Endothelial cell (in vitro differentiated cells): ENCODE data around the gene SGPL1. TPM values are rescaled to one million over a fixed set of nuclear protein-coding genes. Genes with fewer than 3 reads are reported as not detected.

ENCODE experiments used
- DNase-seq: peaks from one replicate; pipeline ENCODE4 v3.0.0; 2021; ENCODE audit warnings: low spot score
- H3K27ac Mint-ChIP-seq: one replicate; pipeline ENCODE4 v1.8.0; 2021; ENCODE audit warnings: mixed read lengths, inconsistent platforms; ENCODE audit not compliant: unreplicated experiment
- H3K27me3 Mint-ChIP-seq: one replicate; pipeline ENCODE4 v1.8.0; 2021; ENCODE audit warnings: mild to moderate bottlenecking, moderate library complexity, mixed read lengths, inconsistent platforms; ENCODE audit not compliant: unreplicated experiment
- H3K36me3 Mint-ChIP-seq: one replicate; pipeline ENCODE4 v1.8.0; 2021; ENCODE audit warnings: mild to moderate bottlenecking, low read depth, mixed read lengths, inconsistent platforms; ENCODE audit not compliant: unreplicated experiment
- H3K4me1 Mint-ChIP-seq: one replicate; pipeline ENCODE4 v1.8.0; 2021; ENCODE audit warnings: mild to moderate bottlenecking, mixed read lengths, inconsistent platforms; ENCODE audit not compliant: unreplicated experiment
- H3K4me3 Mint-ChIP-seq: one replicate; pipeline ENCODE4 v1.8.0; 2021; ENCODE audit warnings: mild to moderate bottlenecking, mixed read lengths, inconsistent platforms; ENCODE audit not compliant: unreplicated experiment
- H3K9me3 Mint-ChIP-seq: one replicate; pipeline ENCODE4 v1.8.0; 2021; ENCODE audit warnings: mixed read lengths, inconsistent platforms; ENCODE audit not compliant: unreplicated experiment
- total RNA-seq: library from RNA; stranded (reverse); fragmentation: NEBNext Ultra II Directional; extraction: Animal tissue kit (Norgen Biotek cat#: 25700); gene quantifications from one replicate; pipeline ENCODE4 v1.2.1, GENCODE V29; 2021; ENCODE audit not compliant: unreplicated experiment
- TF ChIP-seq, protein P1 (sequence below): fragments of 200-600 bp; sonication (generic); IDR thresholded peaks from one replicate; pipeline ENCODE4 v1.5.0; 2021; ENCODE audit warnings: antibody characterized with exemption; ENCODE audit not compliant: unreplicated experiment

Gene SGPL1
- total RNA-seq, 1 donor from 2014 or later: 59.0 TPM

DNA sequence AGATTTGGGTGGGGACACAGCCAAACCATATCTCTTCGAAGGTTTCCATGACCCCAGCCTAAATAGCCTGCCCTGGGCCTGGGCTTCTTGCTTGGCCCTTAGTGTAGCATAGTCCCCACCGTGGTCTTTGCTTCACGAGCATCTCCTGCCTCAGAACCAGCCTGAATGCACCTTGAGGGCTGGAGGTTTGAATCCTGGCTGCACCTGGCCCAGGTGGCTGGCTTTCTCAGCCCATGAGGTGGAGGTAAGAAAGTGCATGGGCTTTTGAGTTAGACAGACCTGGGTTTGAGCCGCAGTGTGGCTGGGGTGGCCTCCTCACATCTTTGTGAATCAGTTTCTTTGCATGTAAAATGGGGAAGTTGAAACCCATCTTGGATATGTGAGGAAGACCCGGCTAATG, 96.8 kb downstream of the SGPL1 start:
- TF ChIP-seq, protein P1, sequence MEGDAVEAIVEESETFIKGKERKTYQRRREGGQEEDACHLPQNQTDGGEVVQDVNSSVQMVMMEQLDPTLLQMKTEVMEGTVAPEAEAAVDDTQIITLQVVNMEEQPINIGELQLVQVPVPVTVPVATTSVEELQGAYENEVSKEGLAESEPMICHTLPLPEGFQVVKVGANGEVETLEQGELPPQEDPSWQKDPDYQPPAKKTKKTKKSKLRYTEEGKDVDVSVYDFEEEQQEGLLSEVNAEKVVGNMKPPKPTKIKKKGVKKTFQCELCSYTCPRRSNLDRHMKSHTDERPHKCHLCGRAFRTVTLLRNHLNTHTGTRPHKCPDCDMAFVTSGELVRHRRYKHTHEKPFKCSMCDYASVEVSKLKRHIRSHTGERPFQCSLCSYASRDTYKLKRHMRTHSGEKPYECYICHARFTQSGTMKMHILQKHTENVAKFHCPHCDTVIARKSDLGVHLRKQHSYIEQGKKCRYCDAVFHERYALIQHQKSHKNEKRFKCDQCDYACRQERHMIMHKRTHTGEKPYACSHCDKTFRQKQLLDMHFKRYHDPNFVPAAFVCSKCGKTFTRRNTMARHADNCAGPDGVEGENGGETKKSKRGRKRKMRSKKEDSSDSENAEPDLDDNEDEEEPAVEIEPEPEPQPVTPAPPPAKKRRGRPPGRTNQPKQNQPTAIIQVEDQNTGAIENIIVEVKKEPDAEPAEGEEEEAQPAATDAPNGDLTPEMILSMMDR: no peak
- H3K4me3 Mint-ChIP-seq: no peak overlapping the region
- H3K9me3 Mint-ChIP-seq: no peaks in the 10 kb centered on the region
- peaks cover 3% of the 10 kb centered on the region for H3K27me3 Mint-ChIP-seq
- no peak for DNase-seq
- peaks cover 5% of the 10 kb centered on the region for H3K36me3 Mint-ChIP-seq
- peaks cover 9% of the 10 kb centered on the region for H3K4me1 Mint-ChIP-seq
- H3K27ac Mint-ChIP-seq: no peak overlapping the region

DNA sequence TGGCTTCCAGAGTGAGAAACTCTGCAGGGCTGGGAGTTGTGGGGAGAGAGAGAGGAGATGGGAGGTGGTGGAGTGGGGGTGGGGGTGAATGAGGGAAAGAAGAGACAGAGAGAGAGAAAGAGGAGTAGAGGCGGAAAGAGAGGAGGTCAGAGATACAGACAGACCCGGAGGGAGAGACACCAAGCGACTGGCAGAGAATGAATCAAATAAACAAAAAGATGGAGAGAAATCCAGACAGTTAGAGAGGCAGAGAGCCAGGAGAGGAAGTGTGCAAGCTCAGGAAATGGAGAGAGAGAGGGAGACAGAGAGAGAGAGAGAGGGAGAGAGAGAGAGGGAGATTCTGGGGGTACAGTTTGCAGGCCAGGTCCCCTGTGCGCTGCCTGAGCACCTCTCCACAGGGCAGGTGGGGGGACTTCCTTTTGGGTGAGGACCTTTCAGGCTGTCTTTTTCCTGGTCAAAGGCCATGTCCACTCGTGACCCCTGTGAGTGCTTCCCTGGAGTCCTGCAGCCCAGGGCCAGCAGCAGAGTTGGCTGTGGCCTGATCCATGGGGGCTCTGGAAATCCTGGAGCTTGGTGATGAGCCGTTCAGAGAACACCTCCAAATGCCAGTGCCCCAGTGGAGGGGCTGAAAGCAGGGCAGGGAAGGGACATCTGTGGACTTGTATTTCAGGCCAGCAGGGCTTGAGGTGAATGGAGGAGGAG, 97.6 kb downstream of the SGPL1 start:
- H3K27me3 Mint-ChIP-seq: peaks cover 3% of the 10 kb centered on the region
- no peak overlapping the region for H3K27ac Mint-ChIP-seq
- H3K4me1 Mint-ChIP-seq: peaks cover 9% of the 10 kb centered on the region
- no peak for DNase-seq
- H3K36me3 Mint-ChIP-seq: peaks cover 5% of the 10 kb centered on the region
- H3K4me3 Mint-ChIP-seq: no peak overlapping the region
- TF ChIP-seq, protein P1: no peak
- H3K9me3 Mint-ChIP-seq: no peaks in the 10 kb centered on the region

DNA sequence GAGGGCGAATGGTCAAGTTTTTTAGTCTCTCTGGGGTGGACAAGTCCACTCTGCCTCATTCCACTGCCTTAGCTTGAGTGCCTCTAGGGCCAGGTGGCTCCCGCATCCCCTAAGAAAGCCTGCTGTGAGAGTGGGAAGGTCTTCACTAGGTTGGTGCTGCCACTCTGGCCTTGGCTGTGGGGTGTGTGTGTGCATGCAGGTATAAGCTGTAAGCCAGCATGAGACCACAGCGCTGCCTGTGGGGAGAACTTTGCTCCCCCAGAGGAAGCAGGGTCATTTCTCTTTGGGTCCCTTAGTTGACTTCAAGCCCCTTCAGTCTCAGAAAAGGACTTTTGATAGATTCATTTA, 98.1 kb downstream of the SGPL1 start:
- DNase-seq: no peak
- Mint-ChIP-seq H3K9me3 (no peaks in the 10 kb centered on the region), H3K4me3 (no peak overlapping the region)

DNA sequence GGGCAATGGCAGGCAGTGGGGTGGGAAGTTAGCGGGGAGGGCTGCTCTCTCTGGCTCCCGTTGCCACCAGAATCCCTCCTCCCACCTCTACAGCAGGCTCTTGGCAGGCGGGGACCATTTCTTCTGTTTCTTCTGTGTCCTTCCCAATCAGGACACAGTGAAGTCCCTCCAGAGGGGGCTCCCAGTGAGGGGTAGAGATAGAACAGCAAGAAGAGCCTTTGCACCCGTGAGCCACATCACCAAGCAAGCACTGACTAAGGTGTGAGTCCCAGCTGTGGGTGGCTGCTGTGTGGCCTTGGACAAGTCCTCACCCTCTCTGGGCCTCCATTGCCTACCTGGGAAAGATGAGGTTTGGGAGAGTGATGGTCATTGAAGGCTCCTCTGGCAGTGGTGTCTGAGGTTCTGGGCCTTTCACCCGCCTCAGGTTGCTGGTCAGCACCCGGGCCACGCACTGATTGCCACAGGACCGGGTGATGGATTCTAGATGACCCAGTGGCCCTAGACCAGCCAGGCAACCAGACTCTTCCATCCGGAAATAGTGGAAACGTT, 98.6 kb downstream of the SGPL1 start:
- no peak for DNase-seq
- peaks cover 2% of the 10 kb centered on the region for H3K4me1 Mint-ChIP-seq
- TF ChIP-seq, protein P1: no peak

More for the DNA sequence above, 98.1 kb downstream of the SGPL1 start:
- Mint-ChIP-seq H3K4me1 (peaks cover 6% of the 10 kb centered on the region), H3K27me3 (peaks cover 3% of the 10 kb centered on the region), H3K36me3 (peaks cover 4% of the 10 kb centered on the region), H3K27ac (no peak overlapping the region)
- TF ChIP-seq, protein P1: no peak

DNA sequence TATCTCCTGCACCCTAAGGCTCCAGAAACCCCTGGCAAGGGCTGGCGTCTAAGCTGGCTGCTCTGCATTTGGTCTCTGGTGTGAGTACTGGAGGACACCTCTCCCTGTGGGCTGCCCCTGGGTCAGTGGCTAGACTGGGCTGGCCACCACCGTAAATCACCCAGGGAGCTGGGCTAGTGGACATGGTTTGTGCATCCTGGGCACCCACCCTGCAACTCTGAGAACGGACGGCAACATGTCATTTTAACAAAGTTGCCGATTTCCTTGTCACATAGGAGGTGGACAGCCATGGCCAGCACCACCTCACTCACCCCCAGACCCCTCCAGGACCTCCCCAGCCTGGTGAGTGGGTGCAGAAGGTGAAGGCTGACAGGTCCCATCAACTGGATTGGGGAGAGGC, 99.5 kb downstream of the SGPL1 start:
- peaks cover 3% of the 10 kb centered on the region for H3K27me3 Mint-ChIP-seq
- TF ChIP-seq, protein P1: no peak
- no peaks in the 10 kb centered on the region for H3K36me3 Mint-ChIP-seq
- no peak for DNase-seq
- no peaks in the 10 kb centered on the region for H3K9me3 Mint-ChIP-seq
- no peak overlapping the region for H3K27ac Mint-ChIP-seq
- no peak overlapping the region for H3K4me3 Mint-ChIP-seq
- peaks cover 2% of the 10 kb centered on the region for H3K4me1 Mint-ChIP-seq

More for the DNA sequence above, 98.6 kb downstream of the SGPL1 start:
- Mint-ChIP-seq H3K36me3 (no peaks in the 10 kb centered on the region), H3K27me3 (peaks cover 3% of the 10 kb centered on the region), H3K27ac (no peak overlapping the region), H3K4me3 (no peak overlapping the region), H3K9me3 (no peaks in the 10 kb centered on the region)
